ENCODE data around the gene TP53I11.

Gene TP53I11

GRCh38 chr11:44915621-44916020, 35.1 kb downstream of the TP53I11 start:
- no peak for DNase-seq

DNA sequence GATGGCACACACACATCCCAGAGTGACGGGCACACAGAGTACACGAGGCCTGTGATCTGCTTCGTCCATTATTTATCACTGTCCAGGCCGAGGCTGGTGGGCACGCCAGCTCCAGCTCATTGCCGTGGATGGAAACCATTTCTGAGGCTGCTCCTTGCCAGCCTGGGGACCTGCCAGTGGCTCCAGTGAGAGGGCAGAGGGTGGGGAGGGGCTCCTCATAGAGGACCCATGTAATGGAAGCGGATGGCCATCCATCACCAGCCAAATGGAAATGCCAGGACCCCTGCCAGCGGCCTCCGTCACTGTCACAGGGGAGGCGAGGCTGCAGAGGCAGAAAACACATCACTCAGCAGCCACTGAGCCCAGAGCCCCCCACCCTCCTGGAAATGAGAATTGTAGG, 35.7 kb downstream of the TP53I11 start:
- no peak for DNase-seq

DNA sequence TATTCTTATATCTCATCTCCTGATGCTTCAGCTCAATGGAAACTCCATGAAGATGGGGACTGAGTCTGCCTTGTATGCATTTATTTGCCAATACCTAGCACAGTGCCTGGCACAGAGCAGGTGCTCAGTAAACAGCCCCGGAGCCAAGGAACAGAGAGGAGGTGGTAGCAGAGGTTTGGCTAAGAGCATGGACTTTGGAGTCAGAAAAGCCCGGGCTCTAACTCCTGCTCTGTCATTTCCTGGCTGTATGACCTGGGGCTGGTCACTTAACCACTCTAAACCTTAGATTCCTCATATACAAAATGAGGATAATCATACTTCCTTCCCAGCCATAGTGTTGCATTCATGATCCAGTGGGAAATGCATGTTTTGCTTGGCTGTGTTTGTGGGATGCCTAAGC, 36.6 kb downstream of the TP53I11 start:
- DNase-seq, result no peak

DNA sequence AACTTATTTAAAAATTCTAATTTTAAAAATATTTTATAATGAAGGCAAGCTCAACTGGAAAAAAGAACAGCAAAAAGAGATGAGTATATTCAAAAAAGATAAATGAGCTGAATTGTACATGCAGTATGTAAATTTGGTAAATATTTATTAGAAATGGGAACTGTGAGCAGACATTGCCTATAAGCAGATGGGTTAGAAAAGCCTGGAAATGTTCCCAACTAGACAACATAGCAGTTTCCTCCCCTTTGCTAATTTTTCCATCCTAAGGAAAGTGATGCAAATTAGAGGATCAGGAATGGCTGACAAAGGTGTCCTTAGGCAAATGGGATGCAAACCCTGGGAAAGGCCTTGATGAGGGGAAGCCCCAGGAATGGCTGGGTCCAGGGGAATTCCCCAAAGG, 37.2 kb downstream of the TP53I11 start:
- no peak for DNase-seq

DNA sequence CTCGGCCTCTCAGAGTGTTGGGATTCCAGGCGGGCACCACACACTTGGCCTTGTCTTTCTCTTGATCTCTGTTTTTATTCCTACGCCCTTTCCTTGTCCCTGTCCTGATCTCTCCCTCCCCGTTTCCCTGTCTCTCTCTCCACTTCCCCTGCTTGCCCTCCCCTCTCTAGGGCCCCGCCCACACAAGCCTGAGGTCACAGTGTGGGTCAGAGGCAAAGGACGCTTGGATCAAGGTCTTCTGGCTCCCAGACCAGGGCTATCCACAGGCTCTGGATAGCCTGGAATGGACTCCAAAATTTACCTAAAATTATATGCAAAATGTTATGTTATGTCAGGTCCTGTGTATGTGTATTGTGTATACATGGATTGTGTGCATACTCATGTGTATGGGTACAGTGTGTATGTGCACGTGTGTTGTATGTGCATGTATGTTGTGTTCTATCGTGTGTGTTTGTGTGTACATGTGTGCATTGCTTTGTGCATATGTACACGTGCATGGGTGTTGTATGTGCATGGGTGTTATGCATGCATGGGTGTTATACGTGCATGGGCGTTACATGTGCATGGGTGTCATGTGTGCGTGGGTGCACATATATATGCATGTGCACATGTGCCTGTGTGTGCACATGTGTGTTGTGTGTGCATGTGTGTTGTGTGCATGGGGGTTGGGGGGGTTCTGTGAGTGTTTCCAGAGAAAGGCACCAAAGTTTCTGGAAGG, 38.3 kb downstream of the TP53I11 start:
- DNase-seq, result no peak

DNA sequence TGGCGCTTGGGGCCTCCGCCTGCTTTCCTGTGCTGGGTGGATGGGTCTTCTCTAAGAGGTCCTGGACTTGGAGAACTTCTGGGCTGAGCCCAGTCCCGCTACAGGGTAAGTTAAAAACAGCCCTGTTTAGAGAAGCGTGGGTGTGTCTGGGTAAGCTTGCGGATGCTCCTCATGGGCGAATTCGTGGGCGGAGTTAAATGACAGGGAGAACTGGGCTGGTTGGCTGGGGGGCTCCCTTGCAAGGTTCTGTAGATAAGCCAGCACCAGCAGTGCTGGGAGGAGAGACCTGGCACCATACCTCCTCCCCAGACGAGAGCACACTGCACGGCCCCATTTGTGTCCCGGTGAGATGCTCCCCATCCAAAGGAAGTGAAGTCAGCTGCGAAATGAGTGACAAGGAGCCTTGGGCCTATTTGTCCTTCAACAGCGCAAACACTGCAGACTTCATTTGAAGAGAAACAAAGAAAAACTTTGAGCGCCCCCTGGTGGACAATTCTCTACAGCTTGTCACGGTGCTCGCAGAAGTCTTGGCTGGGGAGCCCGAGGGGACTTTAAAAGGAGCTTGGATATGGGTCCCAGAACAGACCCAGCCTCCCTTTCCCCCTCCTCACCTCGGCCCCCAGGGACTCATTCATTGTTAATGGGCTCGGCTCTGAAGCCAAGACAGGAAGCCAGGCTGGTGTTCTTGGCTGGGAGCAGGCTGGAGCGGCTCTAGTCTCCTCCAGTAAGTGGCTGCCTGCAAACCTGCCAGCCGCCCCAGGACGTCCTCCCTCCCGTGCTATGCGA, 39.5 kb downstream of the TP53I11 start:
- peak in 53 of 56 donors; percentile 17 to 96 (median 73) for DNase-seq

DNA sequence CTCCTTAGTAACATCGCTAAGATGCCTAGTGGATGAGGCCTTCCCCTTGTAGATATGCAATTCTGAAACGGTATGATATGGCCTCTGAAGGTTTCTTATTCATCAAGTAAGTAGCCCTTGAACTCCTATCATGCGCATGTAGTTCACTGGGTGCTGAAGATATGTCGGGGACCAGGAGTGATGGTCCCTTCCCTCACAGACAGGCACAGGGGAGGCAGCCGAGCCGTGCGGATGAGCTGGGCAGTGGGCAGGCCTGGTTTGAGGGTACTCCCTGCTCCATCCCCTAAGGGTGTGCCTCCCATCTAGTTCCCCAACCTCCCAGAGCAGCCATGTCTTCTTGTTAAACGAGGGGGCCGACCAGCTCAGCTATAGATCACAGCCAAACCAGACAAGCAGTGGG, 40.1 kb downstream of the TP53I11 start:
- DNase-seq, result no peak

- no peak for DNase-seq
These were observed 41.1 kb downstream of the TP53I11 start for GRCh38 chr11:44909557-44909956.

DNA sequence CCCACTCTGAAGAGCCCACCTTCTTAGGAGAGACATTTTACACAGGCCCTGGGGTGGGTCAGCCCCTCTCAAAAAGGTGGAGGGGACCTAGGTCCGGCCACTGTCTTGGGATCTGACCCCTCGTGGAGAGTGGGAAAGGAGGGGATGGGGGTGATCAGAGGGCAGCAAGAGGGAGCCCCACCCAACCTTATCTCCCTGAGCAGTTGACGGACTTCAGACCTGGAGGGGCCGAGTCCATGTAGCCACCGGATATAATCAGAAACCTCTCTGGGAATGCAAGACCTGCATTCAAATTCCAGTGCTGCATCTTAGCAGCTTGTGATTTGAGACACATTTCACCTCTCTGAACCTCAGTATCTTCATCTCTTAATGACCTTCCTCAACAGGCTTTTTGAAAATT, 44.0 kb downstream of the TP53I11 start:
- no peak for DNase-seq

- DNase-seq, result no peak
These were observed 45.4 kb downstream of the TP53I11 start for GRCh38 chr11:44905131-44905866.

DNA sequence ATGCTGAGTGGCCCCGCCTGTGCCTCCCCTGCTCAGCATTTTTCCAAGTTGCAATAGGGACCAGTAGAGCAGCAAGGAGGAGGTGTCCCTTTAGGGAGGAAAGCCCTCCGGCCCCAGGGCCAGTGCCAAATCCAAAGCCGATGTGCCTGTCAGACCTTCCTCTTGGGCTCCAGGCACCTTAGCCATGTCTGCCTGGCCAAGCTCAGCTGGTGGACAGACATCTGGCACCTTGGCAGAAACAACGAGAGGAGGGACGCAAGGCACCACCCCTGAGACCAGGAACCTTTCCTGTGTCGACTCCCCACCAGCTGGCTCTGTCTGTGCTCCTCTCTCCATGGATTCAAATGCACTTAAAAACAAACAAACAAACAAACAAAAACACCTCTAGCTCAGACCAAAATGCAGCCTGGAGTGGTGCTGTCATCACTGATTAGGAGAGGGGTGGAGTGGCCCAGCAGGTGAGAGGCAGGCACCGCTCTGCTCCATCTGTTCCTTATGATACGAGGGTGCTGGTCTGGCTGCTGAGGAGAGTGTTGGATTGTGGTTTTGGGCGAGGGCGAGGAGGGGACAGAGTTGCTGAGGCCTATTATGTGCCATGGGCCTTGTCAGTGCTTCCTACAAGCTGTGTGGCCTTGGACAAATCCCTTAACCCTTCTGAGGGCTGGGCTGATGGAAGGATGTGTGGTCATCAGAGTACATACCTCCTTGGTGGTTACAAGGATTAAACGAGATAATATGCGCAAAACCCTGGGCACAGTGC, 46.2 kb downstream of the TP53I11 start:
- DNase-seq, result no peak

GRCh38 chr11:44903518-44903917, 47.2 kb downstream of the TP53I11 start:
- no peak for DNase-seq

DNA sequence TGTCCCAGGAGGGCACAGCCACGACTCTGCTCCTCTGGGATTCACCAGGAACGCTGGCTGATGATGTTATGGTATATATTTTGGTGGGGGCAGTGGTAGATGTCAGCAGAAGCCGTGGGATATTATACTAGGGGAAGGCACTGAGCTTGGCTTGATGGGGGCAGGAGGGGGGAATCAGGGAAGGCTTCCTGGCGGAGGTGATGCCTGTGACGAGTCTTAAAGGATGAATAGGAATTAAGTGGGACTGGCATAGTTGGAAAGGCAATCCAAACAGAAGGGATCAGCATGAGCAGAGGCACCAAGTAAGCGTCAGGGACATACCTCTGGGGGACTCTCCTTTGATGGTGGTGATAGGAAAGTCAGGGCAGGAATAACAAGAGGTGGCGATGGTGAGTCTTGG, 47.6 kb downstream of the TP53I11 start:
- no peak for DNase-seq

DNA sequence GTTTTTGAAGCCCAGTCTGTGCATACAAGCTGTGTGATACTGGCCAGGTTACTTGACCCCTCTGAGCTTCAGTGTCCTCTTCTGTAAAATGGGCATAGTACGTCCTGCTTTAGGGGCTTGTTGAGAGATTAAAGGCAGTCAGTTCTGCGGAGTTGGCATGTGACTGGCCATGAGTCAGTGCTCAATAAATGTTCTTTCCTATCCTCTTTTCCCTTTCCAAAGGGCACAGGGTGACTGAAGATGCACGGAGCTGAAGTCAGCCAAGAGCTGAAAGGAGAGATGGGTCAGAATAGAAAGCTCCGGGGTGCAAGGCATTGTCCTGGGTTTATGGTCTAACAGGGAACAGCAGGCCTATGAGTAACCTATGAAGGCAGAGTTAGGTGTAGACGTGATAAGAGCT, 48.9 kb downstream of the TP53I11 start:
- no peak for DNase-seq

- DNase-seq, result no peak
These were observed 49.5 kb downstream of the TP53I11 start for GRCh38 chr11:44901120-44901633.

- DNase-seq, result peak in 1 of 56 donors; percentile 6
These were observed 50.7 kb downstream of the TP53I11 start for GRCh38 chr11:44899959-44900358.

DNA sequence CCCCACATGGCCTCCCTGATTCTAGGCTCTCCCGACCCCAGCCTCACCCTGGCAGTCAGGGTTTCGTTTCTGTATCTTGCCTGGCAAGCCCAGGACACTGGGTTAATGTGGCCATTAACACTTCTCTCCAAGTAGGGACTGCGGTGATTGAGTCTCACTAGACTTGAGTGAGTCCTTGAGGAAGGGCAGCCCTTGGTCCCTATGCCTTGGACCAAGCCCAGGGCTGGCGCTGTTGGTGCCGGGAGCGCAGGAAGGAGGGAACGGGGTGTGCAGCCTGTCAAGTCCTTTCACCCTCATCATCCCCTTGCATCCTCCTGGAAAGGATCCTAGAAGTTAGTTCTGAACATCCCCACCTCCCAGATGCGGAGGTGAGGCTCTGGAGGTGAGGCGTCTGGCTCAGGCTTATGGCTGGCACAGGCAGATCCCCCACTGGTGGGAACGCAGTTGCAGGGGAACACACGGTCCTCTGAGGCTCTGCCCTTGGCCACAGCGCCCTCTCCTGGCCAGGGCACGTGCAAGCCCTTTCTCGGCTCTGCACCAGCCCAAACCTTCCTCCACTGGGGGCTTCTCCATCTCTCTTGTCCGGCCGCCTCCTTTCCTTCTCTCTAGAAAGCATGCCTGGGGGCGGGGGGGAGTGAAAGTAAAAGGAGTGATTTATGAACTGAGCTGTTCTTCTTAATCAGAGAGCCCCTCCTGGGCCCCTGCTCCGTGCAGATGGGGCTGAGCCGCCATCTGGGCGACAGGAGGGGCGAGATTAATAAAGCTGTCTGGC, 56.7 kb downstream of the TP53I11 start:
- DNase-seq, result peak in 50 of 56 donors; percentile 6 to 83 (median 47)

DNA sequence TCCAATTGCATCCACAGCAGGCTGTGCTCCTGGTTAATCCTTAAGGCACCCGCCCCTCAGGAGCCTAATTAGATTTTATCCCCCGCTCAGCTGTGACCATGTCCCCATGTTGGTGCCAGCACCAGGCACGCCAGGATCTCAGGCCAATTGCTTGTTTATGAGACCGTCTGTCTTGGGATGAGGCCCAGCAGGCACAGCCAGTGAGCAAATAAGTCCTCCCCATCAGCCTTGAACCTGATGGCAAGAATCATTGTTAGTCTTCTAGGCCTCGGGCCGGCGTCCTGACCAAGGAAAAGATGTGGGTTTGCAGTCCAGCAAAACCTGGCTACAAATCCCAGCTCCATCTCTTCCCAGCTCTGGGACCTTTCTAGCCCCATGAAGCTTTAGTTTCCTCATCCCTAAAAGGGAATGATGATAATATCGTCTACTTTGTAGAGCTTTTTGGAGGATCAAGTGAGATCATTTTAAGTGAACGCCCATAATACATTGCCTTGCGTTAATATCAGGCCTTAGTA, 57.3 kb downstream of the TP53I11 start:
- DNase-seq, result peak in 31 of 56 donors; percentile 3 to 57 (median 16)

GRCh38 chr11:44892843-44893242, 57.8 kb downstream of the TP53I11 start:
- DNase-seq, result no peak

GRCh38 chr11:44889266-44889665, 61.4 kb downstream of the TP53I11 start:
- no peak for DNase-seq

Data from nucleus accumbens (tissue), 56 donors.